ENCODE results near the gene CFB. TPM values are rescaled to one million over a fixed set of nuclear protein-coding genes. Genes with fewer than 3 reads are reported as not detected.

Gene CFB
- total and polyA plus RNA-seq, 2 of the 13 experiments (the other 11 are each of a cell fraction or from before 2014, with no cell fraction given) = 171 to 513 TPM

- no peak overlapping the region for H3K4me3 ChIP-seq (replicated peaks in 1 of 3; ENCODE audit: insufficient read depth in 1 of 3, low read depth in 2 of 3, low read length in 3 of 3)
- CTCF ChIA-PET (ENCODE audit: low intra/inter-chr PET ratio, low total read pairs) = interaction anchor here (1.2 kb wide), 1 partner anchor 29 kb away, joined by 5 read pairs; no protein-coding TSS in a partner anchor
- in situ Hi-C loops (cut with HindIII; ENCODE audit: extremely low pct_ligation_motif_present, low pct_unique_long_range_greater_than_20kb) (loop anchor here (25.0 kb wide), 1 partner anchor 1039 kb away; the partner anchor contains the start of genes BRD2 and HLA-DMA), intact Hi-C loops (cut with micrococcal nuclease; ENCODE audit: unreplicated experiment) (loop anchor here (2.0 to 10.0 kb wide), 3 partner anchors 20 to 148 kb away; partner anchors contain the start of genes VWA7 and ZBTB12)
- peak overlapping the region; percentile 49 for H3K4me2 ChIP-seq (ENCODE audit: low read depth, low read length)
- H3K27ac ChIP-seq (ENCODE audit: extremely low read length, insufficient read depth, low read length) = no peak overlapping the region
- no peaks in the 10 kb centered on the region for H3K9me3 ChIP-seq (ENCODE audit: low read length)
- no peaks in the 10 kb centered on the region; a peak in 1 of 5 replicates for H3K27me3 ChIP-seq (ENCODE audit: control insufficient read depth in 1 of 2, insufficient read depth in 2 of 2, low read length in 2 of 2)
- peak; percentile 44 for ATAC-seq
- H3K4me1 ChIP-seq (ENCODE audit: insufficient read depth, low read length) = peaks cover 80% of the 10 kb centered on the region
- WGBS (ENCODE audit: low lambda C conversion rate) = 0% methylated on average over 5 of the region's 5 CpGs
- peak; percentile 88 for FAIRE-seq
- no peaks in the 10 kb centered on the region for H4K20me1 ChIP-seq (ENCODE audit: insufficient read depth, low read length)
- peaks cover 5% of the 10 kb centered on the region for H3K79me2 ChIP-seq (ENCODE audit: insufficient read depth, low read length)
- no peak overlapping the region for H2AFZ ChIP-seq (ENCODE audit: low read length)
- H3K9ac ChIP-seq (ENCODE audit: insufficient read depth, low read depth, low read length) = no peak overlapping the region
- H3K36me3 ChIP-seq (replicated peaks in 1 of 2; ENCODE audit: control insufficient read depth in 1 of 2, insufficient read depth in 2 of 2, low read length in 2 of 2) = no peaks in the 10 kb centered on the region
- POLR2A ChIA-PET = interaction anchor here (0.6 to 5.6 kb wide), 19 partner anchors 10 to 258 kb away, joined by 3 to 35 read pairs (median 5); partner anchors contain the start of genes CFB, GPANK1, HSPA1A and HSPA1B
- no TSS peak for BruUV-seq (replicated peaks)
- DNase-seq (ENCODE audit: low spot score) = peak; percentile 73
- no peak for TF ChIP-seq FOXK2 (IDR thresholded peaks at IDR 0.05)
- no peak for TF ChIP-seq TBX2 (CRISPR knock-in tag; IDR thresholded peaks at IDR 0.05; ENCODE audit: borderline replicate concordance)
- TF ChIP-seq SRY (CRISPR knock-in tag; IDR thresholded peaks at IDR 0.05) = no peak
- no peak for TF ChIP-seq DRAP1 (CRISPR knock-in tag; IDR thresholded peaks at IDR 0.05)
- no peak for TF ChIP-seq POLR2AphosphoS5 (IDR thresholded peaks at IDR 0.05; ENCODE audit: low read depth, low read length)
- 0 out of 2 replicates have a peak, but pooled peaks have one; percentile 29 for TF ChIP-seq ZSCAN9 (CRISPR knock-in tag; IDR thresholded peaks at IDR 0.05; ENCODE audit: borderline replicate concordance)
- TF ChIP-seq KLF12 (CRISPR knock-in tag; IDR thresholded peaks at IDR 0.05; ENCODE audit: borderline replicate concordance) = no peak
- no peak for TF ChIP-seq TSC22D2 (CRISPR knock-in tag; IDR thresholded peaks at IDR 0.05; ENCODE audit: borderline replicate concordance)
- TF ChIP-seq ZNF619 (CRISPR knock-in tag; IDR thresholded peaks at IDR 0.05) = no peak
- no peak for TF ChIP-seq LBX2 (CRISPR knock-in tag; IDR thresholded peaks at IDR 0.05; ENCODE audit: borderline replicate concordance)
- no peak for TF ChIP-seq NCOA5 (CRISPR knock-in tag; IDR thresholded peaks at IDR 0.05)
- TF ChIP-seq GPN1 (CRISPR knock-in tag; IDR thresholded peaks at IDR 0.05; ENCODE audit: borderline replicate concordance) = no peak
- TF ChIP-seq ZNF343 (CRISPR knock-in tag; IDR thresholded peaks at IDR 0.05) = no peak
- TF ChIP-seq NR2F6 (IDR thresholded peaks at IDR 0.05) = peak; percentile 49; the same call in 1 of the 2 replicates
- TF ChIP-seq NR2F6 (CRISPR knock-in tag; IDR thresholded peaks at IDR 0.05) = peak; percentile 54; the same call in 1 of the 2 replicates
- TF ChIP-seq ZNF776 (CRISPR knock-in tag; IDR thresholded peaks at IDR 0.05) = no peak
- no peak for TF ChIP-seq ZSCAN20 (CRISPR knock-in tag; IDR thresholded peaks at IDR 0.05; ENCODE audit: borderline replicate concordance)
- TF ChIP-seq RAD51 (IDR thresholded peaks at IDR 0.05; ENCODE audit: borderline replicate concordance) = no peak
- TF ChIP-seq MYPOP (CRISPR knock-in tag; IDR thresholded peaks at IDR 0.05) = no peak
- TF ChIP-seq ZBTB3 (CRISPR knock-in tag; IDR thresholded peaks at IDR 0.05; ENCODE audit: borderline replicate concordance, low read depth) = no peak
- TF ChIP-seq DPF2 (CRISPR knock-in tag; IDR thresholded peaks at IDR 0.05; ENCODE audit: borderline replicate concordance, low read depth) = no peak
- TF ChIP-seq NFATC3 (CRISPR knock-in tag; IDR thresholded peaks at IDR 0.05) = no peak
- peak; percentile 45; the same call in 1 of the 2 replicates for TF ChIP-seq THAP11 (CRISPR knock-in tag; IDR thresholded peaks at IDR 0.05)
- peak; percentile 91 for TF ChIP-seq ZNF335 (CRISPR knock-in tag; IDR thresholded peaks at IDR 0.05)
- no peak for TF ChIP-seq ZNF652 (CRISPR knock-in tag; IDR thresholded peaks at IDR 0.05; ENCODE audit: borderline replicate concordance, low read depth)
- TF ChIP-seq RARA (CRISPR knock-in tag; IDR thresholded peaks at IDR 0.05) = 0 out of 2 replicates have a peak, but pooled peaks have one; percentile 29
- TF ChIP-seq RAD21 (CRISPR knock-in tag; IDR thresholded peaks at IDR 0.05) = peak; percentile 77
- TF ChIP-seq SCMH1 (CRISPR knock-in tag; IDR thresholded peaks at IDR 0.05; ENCODE audit: borderline replicate concordance) = no peak
- TF ChIP-seq POLR2A (IDR thresholded peaks at IDR 0.05; ENCODE audit: insufficient read depth in 1 of 2, low read depth in 2 of 2, low read length in 2 of 2) = no peak
Measured at GRCh38 chr6:31922942-31923341, 23.0 kb upstream of the CFB start.
